OCI-LY1 (cell line): ENCODE results near the gene PSMD6.

Source experiments
- CTCF ChIP-seq: fragments of 200-600 bp; sonication (generic), shearing (Covaris generic); IDR thresholded peaks from 2 replicates; pipeline ENCODE4 v1.5.1; 2017; ENCODE audit warnings: mild to moderate bottlenecking, antibody characterized with exemption, low read length, moderate library complexity, mixed read lengths
- EZH2 ChIP-seq: fragments of 200-600 bp; sonication (generic), shearing (Covaris generic); IDR thresholded peaks from 2 replicates; pipeline ENCODE4 v1.8.0; 2017; ENCODE audit warnings: borderline replicate concordance, mixed run types, mild to moderate bottlenecking, antibody characterized with exemption, low read length, moderate library complexity, mixed read lengths

GRCh38 chr3:63991666-63992065 is 31.6 kb downstream of the PSMD6 start:
- TF ChIP-seq CTCF, result no peak
- TF ChIP-seq EZH2, result no peak
